MM.1S (cell line): ENCODE results near the gene OTOS.

Experiments
- DNase-seq: peaks from one replicate; pipeline ENCODE4 v3.0.0-alpha.2; 2015
- H2AFZ ChIP-seq: fragments of 300-600 bp; sonication (generic); 2 replicates; pipeline ENCODE4 v1.6.0; 2016; ENCODE audit warnings: antibody characterized with exemption, low read length
- H3F3A ChIP-seq: fragments of 300-600 bp; sonication (generic); 2 replicates; pipeline ENCODE4 v1.6.1; 2016; ENCODE audit warnings: mild to moderate bottlenecking, antibody characterized with exemption, low read length, moderate library complexity, mixed read lengths; ENCODE audit not compliant: insufficient read depth
- H3K27ac ChIP-seq: fragments of 300-600 bp; sonication (generic); 2 replicates; pipeline ENCODE4 v1.5.1; 2016; ENCODE audit warnings: mild to moderate bottlenecking, low read length
- H3K27me3 ChIP-seq: fragments of 300-600 bp; sonication (generic); replicated peaks from 2 replicates; pipeline ENCODE4 v1.6.0; 2016; ENCODE audit warnings: low read length; ENCODE audit not compliant: insufficient read depth
- H3K36me3 ChIP-seq: fragments of 300-600 bp; sonication (generic); replicated peaks from 2 replicates; pipeline ENCODE4 v1.6.1; 2016; ENCODE audit warnings: mild to moderate bottlenecking, low read length, mixed read lengths; ENCODE audit not compliant: insufficient read depth
- H3K4me1 ChIP-seq: fragments of 300-600 bp; sonication (generic); 2 replicates; pipeline ENCODE4 v1.6.1; 2016; ENCODE audit warnings: low read length, mixed read lengths
- H3K4me2 ChIP-seq: fragments of 300-600 bp; sonication (generic); 2 replicates; pipeline ENCODE4 v1.6.0; 2016; ENCODE audit warnings: low read depth, low read length
- H3K4me3 ChIP-seq: fragments of 300-600 bp; sonication (generic); 2 replicates; pipeline ENCODE4 v1.5.1; 2016; ENCODE audit warnings: low read length, mixed read lengths
- H3K79me2 ChIP-seq: fragments of 300-600 bp; sonication (generic); 2 replicates; pipeline ENCODE4 v1.6.1; 2016; ENCODE audit warnings: mixed run types, low read length, mixed read lengths
- H3K9ac ChIP-seq: fragments of 300-600 bp; sonication (generic); 2 replicates; pipeline ENCODE4 v1.6.1; 2016; ENCODE audit warnings: low read length, mixed read lengths
- H3K9me2 ChIP-seq: fragments of 300-600 bp; sonication (generic); replicated peaks from 2 replicates; pipeline ENCODE4 v1.6.1; 2016; ENCODE audit warnings: mild to moderate bottlenecking, low read length, mixed read lengths; ENCODE audit not compliant: insufficient read depth
- H3K9me3 ChIP-seq: fragments of 300-600 bp; sonication (generic); replicated peaks from 2 replicates; pipeline ENCODE4 v1.6.1; 2016; ENCODE audit warnings: mild to moderate bottlenecking, low read length, mixed read lengths; ENCODE audit not compliant: insufficient read depth
- H4K20me1 ChIP-seq: fragments of 300-600 bp; sonication (generic); 2 replicates; pipeline ENCODE4 v1.6.1; 2016; ENCODE audit warnings: mild to moderate bottlenecking, low read length, moderate library complexity, mixed read lengths; ENCODE audit not compliant: insufficient read depth
- CTCF ChIP-seq: fragments of 300-600 bp; sonication (generic); IDR thresholded peaks from 2 replicates; pipeline ENCODE4 v1.5.1; 2016; ENCODE audit warnings: antibody characterized with exemption, low read length, mixed read lengths
- EZH2 ChIP-seq: fragments of 300-600 bp; sonication (generic); optimal IDR thresholded peaks from 2 replicates; pipeline ENCODE3; 2017; ENCODE audit warnings: low read depth, mild to moderate bottlenecking, antibody characterized with exemption, low read length, mixed read lengths
- EZH2phosphoT487 ChIP-seq: fragments of 300-600 bp; sonication (generic); IDR thresholded peaks from 2 replicates; pipeline ENCODE4 v1.6.1; 2018; ENCODE audit warnings: antibody characterized with exemption, low read length

OTOS gene

GRCh38 chr2:240107477-240107796 lies 33.0 kb downstream of the OTOS start:
- Histone ChIP-seq H3K4me3 (no peak overlapping the region), H3K27me3 (peaks cover 39% of the 10 kb centered on the region), H3K4me2 (no peak overlapping the region), H3K79me2 (no peaks in the 10 kb centered on the region), H3F3A (no peaks in the 10 kb centered on the region), H4K20me1 (no peaks in the 10 kb centered on the region), H3K36me3 (no peaks in the 10 kb centered on the region), H3K4me1 (no peaks in the 10 kb centered on the region), H2AFZ (no peak overlapping the region), H3K27ac (no peak overlapping the region), H3K9ac (no peak overlapping the region), H3K9me2 (no peaks in the 10 kb centered on the region), H3K9me3 (no peaks in the 10 kb centered on the region)
- no peak for DNase-seq
- TF ChIP-seq EZH2 (no peak), CTCF (no peak), EZH2phosphoT487 (no peak)

- H3K9ac ChIP-seq, result no peak overlapping the region
- no peaks in the 10 kb centered on the region for H3K9me3 ChIP-seq
- H3K27ac ChIP-seq, result no peak overlapping the region
- no peak for DNase-seq
- H3K4me1 ChIP-seq, result no peaks in the 10 kb centered on the region
- H3K4me3 ChIP-seq, result no peak overlapping the region
- no peaks in the 10 kb centered on the region for H3F3A ChIP-seq
- H3K27me3 ChIP-seq, result peaks cover 41% of the 10 kb centered on the region
- H3K79me2 ChIP-seq, result no peaks in the 10 kb centered on the region
- no peaks in the 10 kb centered on the region for H3K36me3 ChIP-seq
- no peaks in the 10 kb centered on the region for H3K9me2 ChIP-seq
- H2AFZ ChIP-seq, result no peak overlapping the region
- H4K20me1 ChIP-seq, result no peaks in the 10 kb centered on the region
- TF ChIP-seq EZH2phosphoT487 (no peak), CTCF (no peak), EZH2 (no peak)
- no peak overlapping the region for H3K4me2 ChIP-seq
These were observed 33.5 kb downstream of the OTOS start for GRCh38 chr2:240106765-240107476.

- Histone ChIP-seq H3K9me3 (no peaks in the 10 kb centered on the region), H3K4me2 (no peak overlapping the region), H3K27me3 (peaks cover 33% of the 10 kb centered on the region), H3K4me3 (no peak overlapping the region), H3K27ac (no peak overlapping the region), H3K79me2 (no peaks in the 10 kb centered on the region), H3K36me3 (no peaks in the 10 kb centered on the region), H3K9ac (no peak overlapping the region), H2AFZ (no peak overlapping the region), H3K9me2 (no peaks in the 10 kb centered on the region), H3K4me1 (no peaks in the 10 kb centered on the region), H4K20me1 (no peaks in the 10 kb centered on the region), H3F3A (no peaks in the 10 kb centered on the region)
- no peak for DNase-seq
- TF ChIP-seq CTCF (no peak), EZH2 (no peak), EZH2phosphoT487 (no peak)
These were observed 34.5 kb downstream of the OTOS start for GRCh38 chr2:240105982-240106381.
